NK-92 (cell line): ENCODE results near the gene DMBX1.

Experiments
- DNase-seq: peaks from one replicate; lab custom pipeline; 2025; ENCODE audit not compliant: unreplicated experiment; lab: John Stamatoyannopoulos, UW

DMBX1 gene

DNA sequence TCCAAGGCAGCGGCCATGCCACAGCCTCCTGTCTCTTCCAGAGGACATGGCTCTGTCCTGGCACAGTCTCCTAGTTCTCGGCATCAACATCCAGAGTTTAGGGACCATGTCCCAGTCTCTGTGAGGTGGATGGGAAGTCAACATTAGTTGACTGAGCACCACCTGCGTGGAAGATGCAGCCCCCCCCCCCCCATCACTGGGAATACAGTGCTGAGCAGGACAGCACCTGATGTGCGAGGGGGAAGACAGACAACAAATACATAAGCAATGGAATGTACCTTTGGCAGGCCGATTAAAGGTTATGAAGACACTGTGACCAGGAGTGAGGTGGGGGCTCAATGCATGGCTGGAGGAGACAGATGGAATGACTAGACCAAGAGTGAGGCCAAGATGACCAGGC lies 35.2 kb downstream of the DMBX1 start:
- DNase-seq = no peak

DNA sequence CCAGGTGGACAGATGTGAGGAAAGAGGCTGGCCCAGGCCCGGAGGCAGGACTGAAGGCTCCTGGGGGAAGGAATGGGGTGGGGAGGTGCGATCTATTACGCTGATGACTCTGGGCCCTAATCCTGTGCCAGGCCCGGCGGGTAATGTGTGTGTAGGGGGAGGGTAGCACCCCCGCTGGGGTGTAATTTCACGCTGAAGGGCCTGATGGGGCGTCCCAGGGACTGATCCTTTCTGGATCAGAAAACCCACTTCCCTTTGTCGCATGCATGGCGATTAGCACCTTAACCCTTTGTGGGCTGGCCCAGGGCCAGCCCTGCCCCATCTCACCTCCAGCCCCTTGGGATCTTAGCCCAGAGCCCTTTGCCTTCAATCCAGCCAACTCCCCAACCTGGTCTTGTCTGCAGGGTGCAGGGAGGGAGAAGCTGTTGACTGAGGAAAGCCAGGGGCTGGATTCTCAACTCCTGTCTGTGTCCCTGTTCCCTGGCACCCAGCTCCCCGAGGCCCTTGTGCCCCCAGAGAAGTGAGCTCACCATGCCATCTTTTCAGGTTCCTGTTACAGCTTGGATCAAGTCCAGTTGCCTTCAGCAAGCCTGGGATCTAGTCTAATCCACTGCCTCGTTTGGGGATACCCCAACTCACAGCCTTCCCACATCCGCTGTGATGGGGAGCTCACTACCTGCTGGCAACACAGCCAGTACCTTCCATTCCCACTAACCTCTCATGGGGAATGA lies 35.8 kb downstream of the DMBX1 start:
- no peak for DNase-seq

GRCh38 chr1:46526013-46526690 lies 36.5 kb downstream of the DMBX1 start:
- no peak for DNase-seq

GRCh38 chr1:46526691-46527291 lies 37.2 kb downstream of the DMBX1 start:
- DNase-seq = no peak

DNA sequence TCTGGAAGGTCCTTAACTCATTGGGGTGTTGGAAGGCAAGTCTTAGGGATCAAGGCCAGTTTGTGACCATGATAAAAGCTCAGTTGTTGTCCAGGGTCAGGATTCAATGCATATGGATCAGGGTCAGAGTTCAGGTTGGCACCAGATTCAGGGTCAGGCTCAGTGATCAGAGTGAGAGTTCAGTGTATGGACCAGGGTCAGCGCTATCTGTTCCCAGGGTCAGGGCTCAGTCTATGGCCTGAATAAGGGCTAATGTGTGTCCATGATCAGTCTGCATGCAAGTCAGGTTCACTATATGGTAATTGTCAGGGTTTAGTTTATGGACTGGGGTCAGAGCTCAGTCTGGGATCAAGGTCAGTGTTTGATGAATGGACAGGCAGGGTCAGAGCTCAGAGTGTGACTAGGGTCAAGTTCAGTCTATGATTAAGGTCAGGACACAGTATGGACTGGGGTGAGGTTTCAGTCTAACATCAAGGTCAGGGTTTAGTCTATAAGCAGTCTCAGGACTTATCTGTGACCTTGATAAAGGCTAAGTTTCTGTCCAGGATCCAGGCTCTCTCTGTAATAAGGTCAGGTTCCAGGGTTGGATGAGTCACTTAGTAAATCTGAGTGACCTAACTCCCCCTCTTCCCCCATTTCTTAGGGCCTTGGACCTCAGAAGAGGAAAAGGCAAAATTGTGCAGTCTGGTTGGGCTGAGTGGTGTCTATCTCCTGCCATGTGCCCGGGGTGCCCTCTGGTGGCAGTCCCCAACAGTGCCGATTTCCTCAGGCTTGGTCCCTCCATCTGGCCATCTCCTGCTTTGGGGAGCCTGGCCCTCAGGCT lies 38.0 kb downstream of the DMBX1 start:
- DNase-seq = no peak

- no peak for DNase-seq
These were observed 38.8 kb downstream of the DMBX1 start for GRCh38 chr1:46528297-46528955.

- no peak for DNase-seq
These were observed 39.5 kb downstream of the DMBX1 start for GRCh38 chr1:46529031-46529630.

- DNase-seq = no peak
These were observed 40.7 kb downstream of the DMBX1 start for GRCh38 chr1:46530311-46530710.

DNA sequence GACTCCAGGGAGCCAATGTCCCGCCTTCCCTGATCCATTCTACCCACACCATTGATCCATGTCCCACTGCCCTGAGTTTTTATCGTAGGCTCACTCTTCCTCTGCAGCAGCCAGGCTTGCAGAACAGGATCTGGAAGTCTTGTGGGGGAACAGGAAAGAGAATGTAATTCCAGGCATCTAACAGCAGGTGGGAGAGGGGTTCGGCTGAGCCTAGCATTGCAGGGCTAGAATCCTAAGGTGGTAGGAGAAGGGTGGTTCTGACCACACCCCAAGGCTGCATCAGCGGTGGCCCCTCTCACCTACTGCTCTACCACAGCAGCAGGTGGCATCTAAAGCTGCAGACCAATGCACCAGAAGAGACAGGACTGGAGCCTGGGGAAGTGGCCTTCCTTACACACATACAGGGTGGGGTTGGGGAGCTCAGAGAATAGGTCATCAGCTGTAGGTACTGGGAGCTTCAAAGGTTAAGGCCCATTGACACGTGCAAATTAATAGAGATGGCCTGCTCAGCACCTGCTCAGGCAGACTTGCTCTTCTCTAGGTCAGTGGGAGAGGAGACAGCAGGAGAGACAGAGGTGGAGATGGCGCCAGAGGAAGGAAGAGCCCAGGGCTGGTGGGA lies 41.3 kb downstream of the DMBX1 start:
- no peak for DNase-seq

GRCh38 chr1:46532095-46532494 lies 42.5 kb downstream of the DMBX1 start:
- DNase-seq = no peak

DNA sequence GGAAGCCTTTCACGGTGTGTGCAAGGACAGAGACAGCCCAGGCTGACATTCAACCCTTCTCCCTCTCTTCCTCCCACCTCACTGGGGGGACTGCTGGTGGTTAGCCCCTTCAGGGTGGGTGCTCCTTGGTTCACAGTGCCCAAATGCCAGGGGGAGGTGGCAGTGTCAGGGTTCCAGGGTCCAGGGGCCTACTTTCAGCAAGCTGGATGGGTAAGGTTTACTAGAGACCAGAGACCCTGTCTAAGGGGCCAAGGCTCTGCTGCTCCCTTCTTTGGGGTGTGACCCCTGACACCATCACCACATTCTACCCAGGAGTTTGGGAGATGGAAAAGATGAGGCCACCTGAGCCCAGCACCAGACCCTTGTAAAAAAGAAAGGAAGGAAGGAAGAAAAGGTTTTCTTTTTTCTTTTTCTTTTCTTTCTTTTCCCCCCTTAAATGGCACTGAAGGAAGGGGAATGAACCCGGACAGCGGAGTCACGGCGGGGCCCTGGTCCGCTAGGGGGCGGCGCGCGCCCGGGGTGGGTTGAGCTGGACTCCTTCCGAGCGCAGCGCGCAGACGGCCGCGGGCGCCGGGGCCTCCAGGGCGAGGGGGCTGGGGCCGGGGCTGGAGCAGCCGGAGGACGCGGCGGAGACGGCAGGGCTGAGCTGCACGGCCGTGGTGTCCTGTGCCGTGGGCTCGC lies 43.0 kb downstream of the DMBX1 start:
- no peak for DNase-seq

GRCh38 chr1:46533179-46533864 lies 43.7 kb downstream of the DMBX1 start:
- DNase-seq = no peak

GRCh38 chr1:46535063-46535462 lies 45.4 kb downstream of the DMBX1 start:
- no peak for DNase-seq

- no peak for DNase-seq
These were observed 46.9 kb downstream of the DMBX1 start for GRCh38 chr1:46536527-46536926.

DNA sequence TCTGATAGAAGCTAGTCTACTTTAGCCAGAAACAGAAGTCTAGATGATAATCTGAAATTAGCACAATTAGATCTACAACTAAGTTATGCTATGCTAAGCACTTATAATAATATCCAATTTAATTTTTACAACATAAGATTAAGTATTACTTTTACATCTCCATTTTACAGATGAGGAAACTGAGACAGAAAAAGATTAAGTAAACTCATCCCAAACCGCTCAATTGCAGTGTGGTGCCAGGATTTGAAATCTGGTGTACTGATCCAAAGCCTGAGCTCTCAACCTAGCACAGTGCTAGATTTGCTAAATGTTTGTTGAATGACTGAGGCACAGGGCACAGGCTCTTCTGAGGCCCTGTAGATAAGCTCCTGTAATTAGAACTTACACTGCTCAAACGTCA lies 48.0 kb downstream of the DMBX1 start:
- no peak for DNase-seq

DNA sequence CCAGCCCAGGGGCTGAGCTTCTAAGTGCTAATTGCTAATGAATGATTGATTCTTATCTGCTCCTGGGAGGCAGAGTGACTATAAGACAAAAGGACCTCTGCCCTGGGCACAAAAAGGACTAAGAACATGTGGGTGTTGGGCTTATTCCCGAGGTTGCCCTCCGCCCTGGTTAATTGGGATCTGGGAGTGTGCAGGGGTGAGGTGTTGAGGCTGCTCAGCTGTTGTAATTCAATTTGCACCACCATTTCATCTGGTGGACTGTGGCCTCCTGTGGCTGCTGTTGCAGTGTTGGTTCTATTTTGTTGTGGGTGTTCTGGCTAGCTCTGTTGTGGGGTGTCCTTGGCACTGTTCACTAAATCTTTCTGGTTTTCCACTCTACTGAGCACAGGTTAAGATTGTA lies 48.5 kb downstream of the DMBX1 start:
- DNase-seq = no peak
